NCI-H524 (cell line): ENCODE measurements around the gene STIM2.
"Not testable (repeated sequence)": the region's sequence is repeated elsewhere in the genome, so short reads cannot be mapped to it uniquely, and the experiment has no call there.

Source experiments
- DNase-seq, 2 experiments: peaks; one replicate each; lab custom pipeline; 2025; lab: John Stamatoyannopoulos, UW

STIM2 gene

GRCh38 chr4:26867914-26868684, 7.5 kb downstream of the STIM2 start:
- no peak for DNase-seq

- DNase-seq: no peak
Measured at GRCh38 chr4:26870576-26871262, 10.1 kb downstream of the STIM2 start.

GRCh38 chr4:26871611-26872010, 11.0 kb downstream of the STIM2 start:
- no peak for DNase-seq

- no peak for DNase-seq
Measured at GRCh38 chr4:26873391-26874026, 12.9 kb downstream of the STIM2 start.

GRCh38 chr4:26874110-26874509, 13.5 kb downstream of the STIM2 start:
- peak in 1 of 2 experiments; percentile 43 for DNase-seq

GRCh38 chr4:26877406-26877805, 16.8 kb downstream of the STIM2 start:
- DNase-seq: no peak

- no peak for DNase-seq
Measured at GRCh38 chr4:26877961-26878360, 17.3 kb downstream of the STIM2 start.

GRCh38 chr4:26878794-26879391, 18.3 kb downstream of the STIM2 start:
- DNase-seq: no peak

GRCh38 chr4:26879805-26880204, 19.2 kb downstream of the STIM2 start:
- no peak for DNase-seq

- no peak for DNase-seq
Measured at GRCh38 chr4:26884026-26884425, 23.4 kb downstream of the STIM2 start.

- DNase-seq: peak; percentile 2 to 37
Measured at GRCh38 chr4:26884486-26884988, 23.9 kb downstream of the STIM2 start.

GRCh38 chr4:26885912-26886274, 25.3 kb downstream of the STIM2 start:
- no peak for DNase-seq

GRCh38 chr4:26887143-26887542, 26.5 kb downstream of the STIM2 start:
- no peak for DNase-seq

- no peak for DNase-seq
Measured at GRCh38 chr4:26887809-26888208, 27.2 kb downstream of the STIM2 start.

GRCh38 chr4:26889356-26889755, 28.7 kb downstream of the STIM2 start:
- no peak for DNase-seq

- DNase-seq: no peak
Measured at GRCh38 chr4:26891054-26891453, 30.4 kb downstream of the STIM2 start.

- no peak for DNase-seq
Measured at GRCh38 chr4:26891867-26892266, 31.2 kb downstream of the STIM2 start.

- no peak for DNase-seq
Measured at GRCh38 chr4:26892480-26893150, 32.0 kb downstream of the STIM2 start.

GRCh38 chr4:26893491-26893890, 32.9 kb downstream of the STIM2 start:
- no peak for DNase-seq

GRCh38 chr4:26894881-26895280, 34.2 kb downstream of the STIM2 start:
- DNase-seq: not testable (repeated sequence)

GRCh38 chr4:26896636-26897035, 36.0 kb downstream of the STIM2 start:
- DNase-seq: no peak

- no peak for DNase-seq
Measured at GRCh38 chr4:26899991-26900390, 39.4 kb downstream of the STIM2 start.
